DLD1 (cell line): ENCODE results near the gene YPEL2.
"Not testable (repeated sequence)": the region's sequence is repeated elsewhere in the genome, so short reads cannot be mapped to it uniquely, and the experiment has no call there.

Source experiments
- in situ Hi-C: cut with HindIII; loops from 2 replicates; pipeline ENCODE4 v1.10.0; 2017; ENCODE audit warnings: low sequenced_read_pairs

YPEL2 gene, protein sequence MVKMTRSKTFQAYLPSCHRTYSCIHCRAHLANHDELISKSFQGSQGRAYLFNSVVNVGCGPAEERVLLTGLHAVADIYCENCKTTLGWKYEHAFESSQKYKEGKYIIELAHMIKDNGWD

DNA sequence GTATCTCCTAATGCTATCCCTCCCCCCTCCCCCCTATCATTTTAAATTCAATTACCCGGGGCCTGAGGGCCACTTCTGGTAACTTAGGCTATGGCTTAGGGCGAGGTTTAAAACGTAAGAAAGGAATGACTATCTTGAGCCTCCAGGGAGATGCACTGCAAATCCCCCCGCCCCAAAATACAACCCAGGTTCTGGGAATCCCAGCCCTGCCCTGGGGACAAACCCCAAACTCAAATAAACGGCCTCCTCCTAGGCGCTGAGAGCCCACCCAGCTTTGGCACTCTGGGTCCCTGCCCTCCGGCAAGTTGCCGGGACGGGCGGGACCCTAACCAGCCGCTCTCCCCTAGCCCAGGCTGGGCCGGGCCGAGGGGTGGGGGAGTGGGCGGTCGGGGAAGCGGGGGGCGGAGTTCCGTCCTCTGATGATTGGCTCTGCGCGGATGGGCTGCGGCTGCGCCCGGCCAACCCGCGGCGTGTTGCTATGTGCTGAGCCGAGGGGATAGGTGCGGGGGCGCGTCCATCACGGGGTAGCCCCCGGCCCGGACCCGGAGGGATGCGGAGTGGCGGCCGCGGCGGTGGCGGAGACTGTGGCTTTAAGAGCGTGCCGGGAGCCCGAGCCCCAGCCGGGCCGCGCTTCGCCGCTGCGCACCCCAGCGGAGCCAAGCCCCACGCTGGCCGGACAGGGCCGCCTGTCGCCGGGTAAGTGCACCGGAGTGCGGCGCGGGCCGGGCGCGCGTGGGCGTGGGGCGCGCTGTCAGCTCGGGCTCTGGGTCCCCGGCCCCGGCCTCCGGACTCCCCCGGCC is at the start of gene YPEL2:
Gene YPEL2 (plus strand): TSS at position 527 of the 800 bp plus-strand sequence. CDS start 21,755 bp downstream, outside the sequence.
- in situ Hi-C loops, result loop anchor here (10.0 kb wide), 1 partner anchor 103 kb away; no protein-coding TSS in a partner anchor

DNA sequence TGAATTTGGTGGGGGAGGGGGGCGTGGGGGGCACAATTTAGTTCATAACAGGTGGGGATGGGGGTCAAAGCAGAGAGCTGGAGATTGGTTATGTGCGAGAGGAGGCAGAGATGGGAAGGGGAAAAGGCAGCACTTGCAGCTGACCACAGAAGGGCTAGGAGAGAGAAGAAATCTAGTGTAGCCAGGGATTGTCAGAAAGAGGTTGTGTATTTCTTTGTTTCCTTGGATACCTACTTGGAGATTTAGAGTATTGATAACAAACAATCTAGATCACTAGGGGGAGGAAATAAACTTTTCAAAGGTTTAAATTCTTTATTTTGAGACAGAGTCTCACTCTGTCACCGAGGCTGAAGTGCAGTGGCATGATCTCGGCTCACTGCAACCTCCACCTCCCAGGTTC is 47.1 kb upstream of the YPEL2 start:
- in situ Hi-C loops, result no loop called here

DNA sequence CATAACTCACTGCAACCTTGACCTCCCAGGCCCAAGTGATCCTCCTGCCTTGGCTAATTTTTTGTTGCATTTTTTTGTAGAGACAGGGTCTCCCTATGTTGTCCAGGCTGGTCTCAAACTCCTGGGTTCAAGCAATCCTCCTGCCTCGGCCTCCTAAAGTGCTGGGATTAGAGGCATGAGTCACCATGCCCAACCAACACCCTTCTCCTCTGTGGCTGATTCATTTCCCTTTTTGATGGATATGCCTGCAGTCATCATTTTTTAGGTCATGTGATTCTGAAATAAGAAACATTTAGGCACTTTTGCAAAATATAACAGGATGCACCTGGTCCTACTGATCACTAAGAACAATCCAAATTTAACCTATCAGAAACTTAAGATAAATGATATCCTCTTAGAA is 44.0 kb upstream of the YPEL2 start:
- in situ Hi-C loops, result no loop called here

DNA sequence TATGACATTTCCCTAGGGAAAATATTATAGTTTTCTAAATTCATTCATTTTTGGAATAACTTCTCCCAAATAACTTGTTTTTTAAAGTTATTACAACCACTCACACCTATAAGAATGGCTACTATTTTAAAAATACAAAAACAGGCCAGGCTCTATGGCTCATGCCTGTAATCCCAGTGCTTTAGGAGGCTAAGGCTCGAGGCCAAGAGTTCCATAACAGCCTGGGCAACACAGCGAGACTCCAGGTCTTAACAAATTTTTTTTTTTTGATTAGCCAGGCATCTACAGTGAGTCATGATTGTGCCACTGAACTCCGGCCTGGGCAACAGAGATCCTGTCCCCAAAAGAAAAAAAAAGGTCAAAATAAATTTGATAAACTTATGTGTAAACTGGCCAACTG is 43.6 kb upstream of the YPEL2 start:
- in situ Hi-C loops, result no loop called here

DNA sequence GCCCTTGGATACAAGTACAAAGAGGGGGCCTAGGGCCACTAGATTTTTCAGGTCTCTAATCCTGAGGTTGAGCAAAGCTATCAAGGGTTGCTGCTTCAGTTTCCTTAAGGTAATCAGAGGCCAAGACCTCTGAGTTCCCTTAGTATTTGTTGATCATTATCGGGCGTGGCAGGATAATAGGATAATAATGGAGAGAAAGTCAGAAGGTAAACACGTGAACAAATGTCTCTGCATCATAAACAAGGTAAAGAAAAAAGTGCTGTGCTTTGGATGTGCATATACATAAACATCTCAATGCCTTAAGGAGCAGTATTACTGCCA is 41.5 kb upstream of the YPEL2 start:
- in situ Hi-C loops, result no loop called here

DNA sequence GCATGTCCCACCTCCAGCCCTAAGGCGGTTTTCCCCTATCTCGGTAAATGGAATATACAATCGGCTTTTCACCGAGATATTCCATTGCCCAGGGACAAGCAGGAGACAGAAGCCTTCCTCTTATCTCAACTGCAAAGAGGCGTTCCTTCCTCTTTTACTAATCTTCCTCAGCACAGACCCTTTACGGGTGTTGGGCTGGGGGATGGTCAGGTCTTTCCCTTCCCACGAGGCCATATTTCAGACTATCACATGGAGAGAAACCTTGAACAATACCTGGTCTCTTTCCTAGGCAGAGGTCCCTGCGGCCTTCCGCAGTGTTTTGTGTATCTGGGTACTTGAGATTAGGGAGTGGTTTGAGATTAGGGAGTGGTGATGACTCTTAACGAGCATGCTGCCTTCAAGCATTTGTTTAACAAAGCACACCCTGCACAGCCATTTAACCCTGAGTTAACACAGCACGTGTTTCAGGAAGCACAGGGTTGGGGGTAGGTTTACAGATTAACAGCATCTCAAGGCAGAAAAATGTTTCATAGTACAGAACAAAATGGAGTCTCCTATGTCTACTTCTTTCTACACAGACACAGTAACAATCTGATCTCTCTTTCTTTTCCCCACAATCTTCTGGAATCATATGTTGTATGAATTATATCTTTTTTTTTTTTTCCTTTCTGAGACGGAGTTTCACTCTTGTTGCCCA is 41.0 kb upstream of the YPEL2 start:
- in situ Hi-C loops, result not testable (repeated sequence)

DNA sequence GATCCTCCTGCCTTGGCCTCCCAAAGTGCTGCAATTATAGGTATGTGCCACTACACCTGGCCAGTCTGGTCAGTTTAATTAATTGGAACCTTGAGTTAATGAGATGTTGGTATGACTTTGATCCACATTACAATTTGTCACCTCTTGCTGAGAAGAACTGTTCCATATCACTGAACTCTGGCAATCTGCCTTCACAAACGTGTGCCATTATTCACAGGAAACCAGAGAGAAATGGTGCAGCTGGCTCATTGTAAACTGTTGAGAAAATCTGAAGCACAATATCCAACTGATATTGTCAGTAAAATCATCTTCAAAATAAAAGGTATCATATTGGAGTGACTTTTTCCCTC is 39.3 kb upstream of the YPEL2 start:
- in situ Hi-C loops, result no loop called here

DNA sequence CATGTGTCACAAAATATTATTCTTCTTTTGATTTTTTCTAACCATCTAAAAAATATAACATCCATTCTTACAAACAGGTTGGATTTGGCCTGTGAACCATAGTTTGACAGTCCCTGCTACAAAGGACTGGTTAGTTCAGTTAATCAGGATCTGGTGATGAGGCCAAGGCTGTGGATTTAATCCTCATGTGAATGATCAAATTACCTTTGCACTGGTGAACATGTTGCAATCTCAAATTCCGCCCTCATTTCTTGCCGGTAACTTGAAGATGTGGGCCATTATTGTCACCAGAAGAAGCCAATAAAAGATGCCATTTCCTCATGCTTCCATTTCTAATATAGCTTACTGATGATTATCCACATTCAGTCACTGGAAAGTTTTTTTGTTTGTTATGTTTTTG is 35.3 kb upstream of the YPEL2 start:
- in situ Hi-C loops, result no loop called here

DNA sequence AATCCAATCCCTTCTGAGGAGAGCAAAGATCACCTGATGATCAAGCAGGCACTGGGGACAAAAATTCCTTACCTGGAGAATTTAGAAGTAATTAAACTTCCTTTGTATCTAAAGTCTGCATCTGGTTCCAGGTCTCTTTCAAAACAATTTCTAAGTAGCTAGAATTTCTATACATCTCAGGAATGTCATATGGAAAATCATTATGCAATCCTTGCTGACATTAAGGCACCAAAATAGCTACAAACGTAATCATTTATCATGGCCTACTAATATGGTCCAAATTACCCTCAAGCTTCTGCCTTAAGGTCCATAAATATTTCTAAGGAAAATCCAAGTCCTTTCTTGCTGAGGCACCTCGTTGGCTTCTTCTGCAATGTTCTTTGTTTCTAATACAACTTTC is 32.9 kb upstream of the YPEL2 start:
- in situ Hi-C loops, result no loop called here

DNA sequence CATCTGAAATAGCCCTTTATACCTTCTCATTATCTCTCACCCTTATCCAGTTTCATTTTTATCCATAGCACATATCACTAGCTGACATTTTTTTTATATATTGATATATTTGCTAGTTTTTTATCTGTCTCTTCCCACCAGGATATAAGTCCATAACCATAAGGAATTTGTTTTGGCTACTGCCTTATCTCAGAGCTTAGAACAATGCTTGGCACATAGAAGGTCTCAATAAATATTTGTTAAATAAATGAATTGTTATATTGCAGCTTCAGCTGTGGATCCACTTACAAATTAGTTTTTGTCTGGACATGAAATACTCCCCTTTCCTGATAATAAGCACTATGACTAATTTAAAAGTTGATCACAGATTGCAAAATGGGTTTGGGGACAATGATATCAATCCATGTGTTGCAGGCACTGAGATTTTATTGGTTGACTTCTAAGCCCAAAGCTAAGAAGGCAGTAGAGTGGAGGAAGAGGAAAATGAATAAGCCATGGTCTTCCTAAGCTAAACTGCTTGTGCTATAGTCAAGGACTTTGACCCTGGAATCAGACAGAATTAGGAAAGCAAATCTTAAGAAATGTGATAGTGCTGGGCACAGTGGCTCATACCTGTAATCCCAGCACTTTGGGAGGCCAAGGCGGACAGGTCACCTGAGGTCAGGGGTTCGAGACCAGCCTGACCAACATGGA is 31.9 kb upstream of the YPEL2 start:
- in situ Hi-C loops, result no loop called here

DNA sequence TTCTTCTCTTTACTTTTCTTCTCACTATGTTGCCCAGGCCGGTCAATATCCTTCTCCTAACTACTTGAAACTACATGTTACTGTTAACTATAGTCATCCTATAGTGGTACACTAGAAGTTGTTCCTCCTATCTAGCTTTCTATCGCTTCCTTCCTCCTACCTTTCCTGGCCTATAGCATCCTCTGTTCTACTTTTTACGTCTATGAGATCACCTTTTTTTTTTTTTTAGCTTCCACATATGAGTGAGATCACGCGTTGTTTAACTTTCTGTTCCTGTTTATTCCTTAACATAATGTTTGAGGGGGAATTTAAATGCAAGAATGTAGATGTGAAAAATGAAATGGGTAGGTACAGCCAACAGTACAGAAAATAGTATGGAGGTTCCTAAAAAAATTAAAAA is 30.5 kb upstream of the YPEL2 start:
- in situ Hi-C loops, result no loop called here

DNA sequence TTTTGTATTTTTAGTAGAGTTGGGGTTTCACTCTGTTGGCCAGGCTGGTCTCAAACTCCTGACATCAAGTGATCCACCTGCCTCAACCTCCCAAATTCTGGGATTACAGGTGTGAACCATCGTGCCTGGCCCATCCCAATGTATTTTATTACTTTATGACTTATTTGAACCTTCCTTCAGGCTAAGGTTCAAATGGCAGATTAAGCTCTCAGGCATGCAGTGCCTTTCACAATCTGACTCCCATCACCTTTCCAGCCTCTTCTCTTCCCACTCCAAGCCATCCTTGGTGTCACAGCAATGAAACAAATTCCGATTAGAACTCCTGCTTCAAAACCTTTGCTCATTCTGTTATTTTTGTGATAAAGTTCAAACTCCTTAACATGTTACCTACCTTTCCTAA is 26.6 kb upstream of the YPEL2 start:
- in situ Hi-C loops, result no loop called here

DNA sequence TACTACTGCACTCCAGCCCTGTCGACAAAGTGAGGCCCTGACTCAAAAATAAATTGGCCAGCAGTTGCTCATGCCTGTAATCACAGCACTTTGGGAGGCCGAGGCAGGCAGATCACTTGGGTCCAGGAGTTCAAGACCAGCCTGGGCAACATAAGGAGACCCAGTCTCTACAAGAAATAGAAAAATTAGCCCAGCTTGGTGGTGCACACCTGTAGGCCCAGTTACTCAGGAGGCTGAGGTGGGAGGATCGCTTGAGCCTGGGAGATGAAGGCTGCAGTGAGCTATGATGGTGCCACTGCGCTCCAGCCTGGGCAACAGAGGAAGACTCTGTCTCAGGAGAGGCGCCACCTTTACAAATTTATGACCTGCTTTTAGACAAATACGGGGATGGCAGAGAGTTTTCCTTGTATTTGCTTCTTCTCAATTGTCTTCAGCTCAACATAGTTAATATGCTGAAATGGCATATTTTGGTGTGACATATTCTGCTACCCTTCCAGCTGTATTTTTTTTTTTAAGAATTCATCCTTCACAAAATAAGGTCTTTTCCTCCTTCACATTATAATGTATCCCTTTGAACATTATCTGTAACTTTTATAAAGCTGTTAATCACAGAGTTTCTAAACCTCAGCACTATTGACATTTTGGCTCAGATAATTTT is 21.1 kb upstream of the YPEL2 start:
- in situ Hi-C loops, result no loop called here

DNA sequence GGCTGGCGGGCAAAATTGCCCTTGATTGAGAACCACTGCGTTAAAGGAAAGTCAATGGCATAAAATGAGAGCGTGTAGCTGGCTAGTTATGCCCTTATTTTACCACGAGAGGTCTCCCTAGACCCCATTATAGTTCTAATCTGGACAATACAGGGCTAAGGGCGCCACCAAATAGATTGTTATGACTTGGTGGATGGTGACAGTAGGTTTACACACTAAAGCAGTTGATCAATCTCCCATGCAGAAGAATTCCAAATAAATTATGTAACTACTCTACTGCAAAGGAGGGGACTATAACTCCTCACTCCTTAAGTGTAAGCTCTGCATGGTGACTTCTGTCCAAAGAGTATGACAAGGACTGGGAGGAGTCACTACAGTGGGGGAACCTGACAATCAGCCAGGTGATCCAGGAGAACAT is 20.4 kb upstream of the YPEL2 start:
- in situ Hi-C loops, result no loop called here

DNA sequence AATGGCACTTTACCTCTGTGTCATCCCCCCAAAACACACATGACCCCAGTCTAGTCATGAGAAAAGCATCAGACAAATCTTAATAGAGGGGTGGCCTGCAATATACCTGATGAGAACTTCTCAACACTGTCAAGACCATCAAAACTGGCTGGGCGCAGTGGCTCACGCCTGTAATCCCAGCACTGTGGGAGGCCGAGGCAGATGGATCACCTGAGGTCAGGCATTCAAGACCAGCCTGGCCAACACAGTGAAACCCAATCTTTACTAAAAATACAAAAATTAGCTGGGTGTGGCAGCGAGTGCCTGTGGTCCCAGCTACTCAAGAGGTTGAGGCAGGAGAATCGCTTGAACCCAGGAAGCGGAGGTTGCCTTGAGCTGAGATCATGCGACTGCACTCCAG is 19.9 kb upstream of the YPEL2 start:
- in situ Hi-C loops, result not testable (repeated sequence)

DNA sequence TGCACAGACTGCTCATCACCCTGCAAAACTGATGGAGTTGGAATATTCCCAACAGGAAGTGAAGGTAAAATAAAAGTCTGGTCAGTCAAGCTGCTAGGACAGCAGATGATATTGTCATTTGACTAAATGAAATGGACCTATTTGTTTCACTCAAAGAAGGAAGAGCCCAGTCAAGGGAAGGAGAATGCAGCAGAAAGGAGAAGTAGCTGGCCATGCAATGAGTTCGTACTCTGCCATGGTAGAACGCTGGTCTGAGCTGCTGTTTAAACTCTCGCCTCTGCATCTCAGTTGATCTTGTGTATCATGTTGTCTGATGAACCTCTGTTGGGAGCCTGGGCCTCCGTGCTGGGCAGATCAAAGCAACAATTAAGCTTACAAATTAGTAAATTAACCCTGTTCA is 15.6 kb upstream of the YPEL2 start:
- in situ Hi-C loops, result no loop called here

DNA sequence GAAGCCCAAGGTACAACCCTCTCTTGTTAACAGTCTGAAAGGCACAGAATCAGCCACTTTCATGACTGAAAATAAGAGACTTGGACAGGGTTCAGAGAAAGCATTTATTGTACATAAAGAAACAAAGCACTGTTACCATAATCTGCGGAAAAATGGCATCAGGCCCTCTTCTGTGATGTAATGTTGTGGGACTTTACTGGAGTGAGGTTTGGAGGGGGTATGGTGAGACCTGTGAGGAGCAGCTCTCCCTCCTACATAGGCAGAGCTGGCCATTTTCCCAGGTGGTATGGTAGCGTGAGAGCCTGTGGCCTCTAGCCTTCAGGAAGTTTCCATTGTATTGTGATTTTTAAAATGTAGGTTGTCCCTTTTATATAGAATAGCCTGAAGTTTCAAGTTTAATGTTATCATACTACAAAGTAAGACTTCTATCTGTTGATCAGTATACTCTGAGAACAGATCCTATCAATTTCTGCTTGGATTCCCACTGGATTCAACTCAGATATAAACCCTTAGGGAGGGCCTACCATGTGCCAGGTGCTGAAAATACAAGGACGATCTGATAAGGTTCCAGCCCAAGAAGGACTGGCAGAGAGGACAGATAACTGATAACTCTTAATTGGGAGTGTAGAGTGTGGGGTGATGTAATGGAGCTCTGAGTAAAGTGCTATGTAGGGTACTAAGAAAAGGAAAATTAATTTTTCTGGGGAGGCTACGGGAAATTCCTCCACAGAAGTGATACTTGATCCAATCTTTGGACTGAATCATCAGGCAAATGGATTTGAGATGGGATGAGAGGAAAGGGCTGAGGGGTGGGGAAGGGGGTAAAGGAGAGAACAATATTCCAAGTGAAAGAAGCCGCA is 4.1 kb upstream of the YPEL2 start:
- in situ Hi-C loops, result no loop called here

DNA sequence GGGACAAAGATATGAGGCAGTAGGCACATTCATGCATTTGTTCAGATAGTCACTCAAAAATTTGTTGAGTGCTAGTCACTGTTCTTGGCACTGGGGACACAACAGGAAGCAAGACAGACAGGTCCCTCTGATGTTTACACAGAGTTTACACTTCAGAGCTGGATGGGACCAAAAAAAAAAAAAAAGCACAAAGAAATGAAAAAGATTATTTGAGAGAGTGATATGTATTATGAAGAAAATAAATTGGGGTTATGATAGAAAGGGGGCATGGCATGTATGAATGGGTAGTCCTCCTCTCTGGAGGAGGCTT is 3.5 kb upstream of the YPEL2 start:
- in situ Hi-C loops, result no loop called here

DNA sequence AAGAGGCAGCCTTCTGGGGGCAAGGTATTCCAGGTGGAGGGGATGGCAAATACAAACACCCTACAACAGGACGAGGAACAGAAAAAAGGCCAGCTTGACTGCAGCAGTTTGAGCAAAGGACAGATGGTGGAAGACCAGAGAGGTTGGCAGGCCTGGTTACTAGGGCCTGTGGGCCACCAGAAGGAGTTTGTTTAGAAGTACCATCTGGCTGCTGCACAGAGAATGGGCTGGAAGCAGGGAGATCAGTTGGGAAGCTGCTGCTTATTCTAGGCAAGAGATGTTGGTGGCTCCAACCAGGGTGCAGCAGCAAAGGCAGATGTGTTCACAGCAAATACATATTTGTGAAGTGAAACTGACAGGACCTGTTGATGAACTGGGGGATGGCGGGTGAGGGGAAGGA is 2.9 kb upstream of the YPEL2 start:
- in situ Hi-C loops, result no loop called here
